HG02798 (cell line): ENCODE results near the gene RUNX2.
A peak's percentile ranks its signal among the peaks of the same experiment; 100 is the strongest.

Experiments used
- ATAC-seq: cut with Tn5 transposase; IDR thresholded peaks from one replicate; pipeline ENCODE4 v1.9.1; 2021; ENCODE audit warnings: mild to moderate bottlenecking; ENCODE audit not compliant: unreplicated experiment, poor library complexity

The RUNX2 gene

GRCh38 chr6:45709781-45710220, 381.7 kb downstream of the RUNX2 start:
- ATAC-seq: peak; percentile 53

- peak; percentile 76 for ATAC-seq
These were observed 382.2 kb downstream of the RUNX2 start for GRCh38 chr6:45710304-45710821.

DNA sequence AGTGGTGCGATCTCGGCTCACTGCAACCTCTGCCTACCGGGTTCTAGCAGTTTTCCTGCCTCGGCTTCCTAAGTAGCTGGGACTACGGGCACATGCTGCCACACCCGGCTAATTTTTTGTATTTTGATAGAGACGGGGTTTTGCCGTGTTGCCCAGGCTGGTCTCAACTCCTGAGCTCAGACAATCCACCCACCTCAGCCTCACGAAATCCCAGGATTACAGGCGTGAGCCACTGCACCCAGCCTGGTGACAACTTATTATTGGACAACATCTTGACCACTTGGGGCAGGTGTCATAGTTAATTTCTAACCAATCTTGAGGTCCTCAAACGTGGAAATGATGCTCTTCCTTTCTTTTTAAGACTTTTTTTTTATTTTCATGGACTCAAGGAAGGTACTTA, 383.9 kb downstream of the RUNX2 start:
- no peak for ATAC-seq

- no peak for ATAC-seq
These were observed 384.7 kb downstream of the RUNX2 start for GRCh38 chr6:45712786-45713185.
